ENCODE data around the gene MAT2B.
"Not testable (repeated sequence)": the region's sequence is repeated elsewhere in the genome, so short reads cannot be mapped to it uniquely, and the experiment has no call there.

The MAT2B gene

DNA sequence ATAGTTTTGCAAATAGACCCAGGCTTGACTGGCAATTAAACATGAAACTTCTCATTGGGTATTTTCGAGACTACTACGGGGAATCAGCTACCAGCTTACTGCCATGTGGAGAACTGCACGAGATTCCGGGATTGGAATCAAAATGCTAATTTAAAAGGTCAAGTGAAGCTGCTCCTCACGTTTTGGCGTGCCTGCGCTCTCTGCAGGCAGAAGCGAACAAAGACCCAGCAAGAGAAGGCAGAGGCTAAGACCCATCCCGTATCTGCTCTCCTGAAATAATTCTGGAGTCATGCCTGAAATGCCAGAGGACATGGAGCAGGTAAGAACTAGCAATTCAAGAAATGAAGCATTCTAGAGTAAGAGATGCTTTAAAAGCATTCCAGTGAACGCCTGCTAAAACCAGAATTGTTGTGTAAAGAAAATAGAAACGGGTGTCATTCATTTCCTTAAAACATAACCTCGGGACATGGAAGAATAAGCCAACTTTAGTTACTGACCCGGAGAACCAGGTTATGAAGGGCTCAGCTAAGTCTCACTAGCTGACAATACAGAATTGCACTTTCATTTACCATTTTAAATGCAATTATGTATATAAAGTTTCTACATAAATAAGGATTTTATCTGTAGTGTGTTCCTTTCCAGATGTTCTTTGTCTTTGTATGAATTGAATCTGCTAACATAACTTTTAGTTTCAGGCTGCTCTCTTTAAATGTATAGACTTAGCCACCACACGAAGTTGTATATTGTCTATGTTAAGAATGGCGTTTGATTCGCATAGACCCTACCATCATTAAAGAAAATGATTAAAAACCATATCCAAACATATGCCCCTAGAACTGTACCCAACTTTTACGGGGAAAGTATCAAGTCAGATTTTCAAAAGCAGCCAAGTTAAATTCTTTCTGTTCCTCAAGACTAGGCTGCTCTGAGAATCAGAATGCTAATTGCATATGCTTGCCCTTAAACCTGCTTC lies 2.0 kb upstream of the MAT2B start:
- DNase-seq (ENCODE audit: low spot score) = peak; percentile 76

GRCh38 chr5:163504079-163504931 lies 1.1 kb upstream of the MAT2B start:
- peak; percentile 57 for DNase-seq (ENCODE audit: low spot score)

GRCh38 chr5:163505049-163505367 lies 411 bp upstream of the MAT2B start:
- no peak for DNase-seq (ENCODE audit: low spot score)

GRCh38 chr5:163506095-163506457 lies 657 bp downstream of the MAT2B start:
- DNase-seq (ENCODE audit: low spot score) = peak; percentile 9

- peak; percentile 65 for DNase-seq (ENCODE audit: low spot score)
These were observed 1.3 kb downstream of the MAT2B start for GRCh38 chr5:163506726-163507125.

GRCh38 chr5:163508753-163509152 lies 3.3 kb downstream of the MAT2B start:
- no peak for DNase-seq (ENCODE audit: low spot score)

DNA sequence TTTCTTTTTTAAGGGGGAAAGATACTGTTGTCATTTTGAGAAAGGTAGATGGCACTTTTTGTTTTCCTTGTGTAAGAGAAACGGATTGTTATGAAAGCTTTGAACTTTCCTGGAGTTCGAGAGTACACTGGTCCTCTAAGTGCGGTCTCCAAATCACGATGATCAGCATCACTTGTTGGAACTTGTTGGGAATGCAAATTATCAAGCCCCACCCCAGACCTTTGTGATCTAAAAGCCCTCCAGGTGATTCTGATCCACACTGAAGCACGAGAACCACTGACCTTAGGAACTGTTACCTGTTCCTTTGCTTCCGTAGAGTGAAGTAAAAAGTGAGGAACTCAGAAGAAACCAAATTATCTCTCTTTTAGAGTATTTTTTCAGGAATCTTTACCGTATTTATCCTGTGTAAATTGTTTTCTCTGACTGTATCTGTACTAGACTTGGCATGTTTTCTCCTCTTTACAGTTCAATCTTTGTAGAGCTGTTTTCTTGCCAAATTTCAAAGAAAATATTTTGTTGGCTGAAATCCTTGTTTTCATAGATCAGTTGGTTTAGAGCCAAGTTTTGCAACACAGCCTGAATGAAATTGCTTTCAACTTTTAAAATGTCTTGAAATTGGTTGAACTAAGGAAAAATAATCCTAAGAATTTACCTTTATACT lies 4.0 kb downstream of the MAT2B start:
- peak; percentile 50 for DNase-seq (ENCODE audit: low spot score)

DNA sequence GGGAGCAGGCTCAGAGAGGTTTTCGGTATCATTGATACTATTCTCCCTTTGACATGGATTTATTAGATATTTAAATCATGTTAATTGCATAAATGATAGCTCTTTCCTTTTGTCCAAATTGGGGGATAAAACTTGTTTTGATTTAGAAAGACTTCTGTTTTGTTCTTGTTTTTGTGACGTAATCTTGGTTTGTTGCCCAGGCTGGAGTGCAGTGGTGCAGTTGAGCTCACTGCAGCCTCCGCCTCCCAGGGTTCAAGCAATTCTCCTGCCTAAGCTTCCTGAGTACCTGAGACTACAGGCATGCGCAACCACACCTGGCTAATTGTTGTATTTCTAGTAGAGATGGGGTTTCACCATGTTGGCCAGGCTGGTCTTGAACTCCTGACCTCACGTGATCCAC lies 7.1 kb downstream of the MAT2B start:
- DNase-seq (ENCODE audit: low spot score) = no peak

GRCh38 chr5:163525096-163525495 lies 19.7 kb downstream of the MAT2B start:
- DNase-seq (ENCODE audit: low spot score) = no peak

GRCh38 chr5:163529698-163530097 lies 24.3 kb downstream of the MAT2B start:
- DNase-seq (ENCODE audit: low spot score) = peak; percentile 42

GRCh38 chr5:163531272-163531671 lies 25.9 kb downstream of the MAT2B start:
- DNase-seq (ENCODE audit: low spot score) = no peak

- DNase-seq (ENCODE audit: low spot score) = no peak
These were observed 27.0 kb downstream of the MAT2B start for GRCh38 chr5:163532171-163533084.

- no peak for DNase-seq (ENCODE audit: low spot score)
These were observed 27.8 kb downstream of the MAT2B start for GRCh38 chr5:163533223-163533622.

DNA sequence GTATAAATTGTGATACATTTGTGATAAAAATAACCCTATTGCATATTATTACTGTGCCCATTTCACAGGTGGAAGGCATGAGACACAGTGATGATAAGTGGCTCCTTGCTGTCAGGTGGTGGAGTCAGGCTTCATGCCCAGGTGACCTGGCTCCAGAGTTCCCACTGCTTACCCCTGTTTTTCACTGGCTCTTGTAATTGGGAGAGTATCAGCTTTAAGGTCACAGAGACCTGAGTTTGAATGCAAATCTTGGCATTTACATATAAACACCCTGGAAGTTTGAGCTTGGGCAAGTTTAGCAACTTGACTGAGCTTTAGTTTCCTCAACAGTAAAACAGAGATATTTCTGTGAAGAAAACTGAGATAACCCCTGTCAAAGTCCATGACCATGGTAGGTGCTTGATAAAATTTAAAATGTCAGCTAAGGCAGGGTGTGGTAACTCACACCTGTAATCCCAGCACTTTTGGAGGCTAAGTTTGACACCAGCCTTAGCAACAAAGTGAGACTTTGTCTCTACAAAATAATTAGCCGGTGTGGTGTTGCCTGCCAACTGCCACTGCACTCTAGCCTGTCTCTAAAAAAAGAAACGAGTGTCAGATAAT lies 29.2 kb downstream of the MAT2B start:
- no peak for DNase-seq (ENCODE audit: low spot score)

GRCh38 chr5:163535290-163535689 lies 29.9 kb downstream of the MAT2B start:
- DNase-seq (ENCODE audit: low spot score) = no peak

GRCh38 chr5:163536442-163536841 lies 31.0 kb downstream of the MAT2B start:
- not testable (repeated sequence) for DNase-seq (ENCODE audit: low spot score)

DNA sequence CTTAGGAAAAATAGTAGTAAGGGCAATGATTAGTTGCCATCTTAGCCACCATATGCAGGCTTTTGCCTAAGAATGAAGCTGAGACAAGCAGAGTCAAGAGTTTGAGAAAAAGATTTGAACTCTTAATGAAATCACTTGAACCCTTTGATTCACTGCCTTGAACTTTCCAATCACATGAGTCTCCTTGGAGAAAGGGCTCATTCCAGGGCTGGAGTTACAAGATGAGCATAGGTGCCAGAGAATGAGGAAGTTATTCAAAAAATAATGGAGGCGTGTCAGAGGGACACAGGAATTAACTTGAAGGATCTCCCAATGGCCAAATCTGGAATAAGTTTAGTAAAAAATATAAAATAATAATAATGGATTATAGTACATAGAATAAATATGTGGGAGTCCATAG lies 35.3 kb downstream of the MAT2B start:
- peak; percentile 82 for DNase-seq (ENCODE audit: low spot score)

GRCh38 chr5:163542771-163543170 lies 37.4 kb downstream of the MAT2B start:
- DNase-seq (ENCODE audit: low spot score) = no peak

- DNase-seq (ENCODE audit: low spot score) = no peak
These were observed 38.6 kb downstream of the MAT2B start for GRCh38 chr5:163544041-163544440.

DNA sequence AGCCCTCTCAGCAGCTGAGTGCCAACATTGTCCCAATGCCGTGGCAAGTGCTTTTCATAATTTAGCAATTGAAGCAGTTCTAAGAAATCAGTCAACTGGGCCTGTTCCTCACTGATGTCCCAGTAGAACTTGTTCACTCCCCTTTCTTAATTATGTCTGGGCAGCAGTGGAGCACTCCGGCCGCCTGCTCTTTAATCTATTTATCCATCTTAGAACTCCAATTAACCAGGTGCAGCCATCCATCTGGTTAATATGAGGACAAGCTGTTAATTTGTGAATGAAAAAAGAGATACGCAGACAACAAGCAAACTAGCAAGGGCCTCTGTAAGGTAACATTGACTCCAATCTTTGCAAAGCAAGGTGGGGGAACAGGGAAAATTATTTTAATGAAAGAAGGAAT lies 39.4 kb downstream of the MAT2B start:
- DNase-seq (ENCODE audit: low spot score) = no peak

DNA sequence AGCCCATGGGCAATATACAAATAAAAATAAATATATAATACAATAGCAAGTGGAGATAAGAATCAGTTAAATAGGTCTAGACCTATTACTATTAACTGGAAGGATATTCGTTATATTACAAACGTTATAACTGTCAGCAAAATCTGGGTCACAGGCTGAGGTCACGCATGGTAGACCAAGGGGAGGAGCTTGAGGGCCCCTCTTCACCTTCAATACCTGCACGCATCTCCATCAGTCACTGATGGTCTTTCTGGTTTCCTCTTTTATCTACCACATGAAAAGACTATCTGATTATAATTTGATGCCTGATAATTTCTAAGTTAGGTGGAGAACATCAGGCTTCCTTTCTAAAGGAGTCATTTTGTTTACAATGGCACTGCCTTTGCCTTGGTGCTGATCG lies 43.2 kb downstream of the MAT2B start:
- no peak for DNase-seq (ENCODE audit: low spot score)
